ENCODE data around the gene OR10D3. TPM values are rescaled to one million over a fixed set of nuclear protein-coding genes. Genes with fewer than 3 reads are reported as not detected.

Gene OR10D3
- total RNA-seq, 1 experiment from 2014 or later, result 0.15 TPM

DNA sequence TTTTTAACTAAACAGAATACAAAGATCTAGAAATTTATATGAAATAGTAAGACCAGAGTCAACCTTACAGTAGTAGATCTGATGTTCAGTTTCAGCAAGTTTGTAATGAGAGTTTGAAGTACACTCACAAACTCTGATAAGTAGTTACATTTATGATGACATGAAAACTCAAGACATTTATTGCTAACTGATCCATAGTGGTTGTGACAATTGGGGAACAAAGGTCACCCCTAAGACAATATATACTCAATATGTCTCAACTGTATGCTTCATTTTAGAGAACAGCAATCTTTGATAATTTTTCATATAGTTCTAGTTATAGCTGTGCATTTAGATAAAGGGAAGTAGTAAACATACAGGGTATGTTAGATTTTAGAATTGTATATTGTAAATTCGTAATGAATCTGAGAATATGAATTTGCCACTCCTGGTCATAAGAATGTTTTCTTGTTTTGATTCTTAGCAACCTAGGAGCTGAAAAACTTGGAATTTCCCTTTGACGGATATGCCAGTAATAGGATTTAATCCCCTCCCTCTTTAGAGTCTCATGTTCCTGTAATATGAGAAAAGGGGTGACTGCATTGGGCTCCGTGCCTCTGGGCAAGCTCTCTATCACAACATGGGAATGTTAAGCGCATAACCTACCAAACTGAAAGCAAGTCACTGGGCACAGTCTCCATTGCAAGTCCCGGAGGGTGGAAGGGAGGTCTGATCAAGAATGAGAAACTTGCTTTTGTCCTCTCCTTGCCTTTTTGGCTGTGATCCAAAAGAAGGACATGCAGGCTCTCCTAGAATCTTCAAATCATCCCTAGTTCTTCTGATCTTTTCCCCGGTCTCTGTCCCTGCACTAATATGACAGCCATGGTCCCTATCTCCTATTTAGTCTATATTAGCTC lies 11.4 kb downstream of the OR10D3 start:
- H3F3A ChIP-seq (ENCODE audit: low read length, unreplicated experiment), result no peaks in the 10 kb centered on the region
- H3K9me3 ChIP-seq (ENCODE audit: low read length), result no peaks in the 10 kb centered on the region
- peaks cover under 1% of the 10 kb centered on the region for H3K27me3 ChIP-seq (ENCODE audit: low read length)
- no TSS peak for BruUV-seq (replicated peaks)
- no peaks in the 10 kb centered on the region for H3K9me2 ChIP-seq (replicated peaks; ENCODE audit: low read length)
- H3K79me2 ChIP-seq (ENCODE audit: low read length), result no peaks in the 10 kb centered on the region
- peak; percentile 37 for ATAC-seq
- no peak overlapping the region for H2AFZ ChIP-seq (ENCODE audit: low read length)
- H3K36me3 ChIP-seq (ENCODE audit: low read depth, low read length), result no peaks in the 10 kb centered on the region
- H3K9ac ChIP-seq (ENCODE audit: low read length), result no peak overlapping the region
- no peak overlapping the region for H3K4me2 ChIP-seq (ENCODE audit: low read length)
- no peak overlapping the region for H3K4me3 ChIP-seq (ENCODE audit: low read length)
- intact Hi-C loops (cut with micrococcal nuclease), result loop anchor here (1.0 to 2.0 kb wide), 2 partner anchors 86 to 123 kb away; no protein-coding TSS in a partner anchor
- H4K20me1 ChIP-seq (ENCODE audit: low read length), result no peaks in the 10 kb centered on the region
- POLR2A ChIA-PET (ENCODE audit: unreplicated experiment), result interaction anchor here (0.6 kb wide), 1 partner anchor 43 kb away, joined by 4 read pairs; no protein-coding TSS in a partner anchor
- H3K27ac ChIP-seq (ENCODE audit: low read length), result no peak overlapping the region
- TF ChIP-seq, protein P1, sequence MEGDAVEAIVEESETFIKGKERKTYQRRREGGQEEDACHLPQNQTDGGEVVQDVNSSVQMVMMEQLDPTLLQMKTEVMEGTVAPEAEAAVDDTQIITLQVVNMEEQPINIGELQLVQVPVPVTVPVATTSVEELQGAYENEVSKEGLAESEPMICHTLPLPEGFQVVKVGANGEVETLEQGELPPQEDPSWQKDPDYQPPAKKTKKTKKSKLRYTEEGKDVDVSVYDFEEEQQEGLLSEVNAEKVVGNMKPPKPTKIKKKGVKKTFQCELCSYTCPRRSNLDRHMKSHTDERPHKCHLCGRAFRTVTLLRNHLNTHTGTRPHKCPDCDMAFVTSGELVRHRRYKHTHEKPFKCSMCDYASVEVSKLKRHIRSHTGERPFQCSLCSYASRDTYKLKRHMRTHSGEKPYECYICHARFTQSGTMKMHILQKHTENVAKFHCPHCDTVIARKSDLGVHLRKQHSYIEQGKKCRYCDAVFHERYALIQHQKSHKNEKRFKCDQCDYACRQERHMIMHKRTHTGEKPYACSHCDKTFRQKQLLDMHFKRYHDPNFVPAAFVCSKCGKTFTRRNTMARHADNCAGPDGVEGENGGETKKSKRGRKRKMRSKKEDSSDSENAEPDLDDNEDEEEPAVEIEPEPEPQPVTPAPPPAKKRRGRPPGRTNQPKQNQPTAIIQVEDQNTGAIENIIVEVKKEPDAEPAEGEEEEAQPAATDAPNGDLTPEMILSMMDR (conservative IDR thresholded peaks at IDR 0.05; ENCODE audit: low read depth, low read length), result no peak
- no peak for TF ChIP-seq EZH2phosphoT487 (IDR thresholded peaks at IDR 0.05; ENCODE audit: borderline replicate concordance, low read length)
- TF ChIP-seq EZH2 (IDR thresholded peaks at IDR 0.05; ENCODE audit: low read length, unreplicated experiment), result no peak
- DNase-seq, result no peak
- CTCF ChIA-PET, result interaction anchor here (0.6 to 1.6 kb wide), 3 partner anchors 21 to 123 kb away, joined by 3 to 8 read pairs (median 3); partner anchors contain the start of gene VWA5A
- no peaks in the 10 kb centered on the region for H3K4me1 ChIP-seq (ENCODE audit: insufficient read depth, low read length)

DNA sequence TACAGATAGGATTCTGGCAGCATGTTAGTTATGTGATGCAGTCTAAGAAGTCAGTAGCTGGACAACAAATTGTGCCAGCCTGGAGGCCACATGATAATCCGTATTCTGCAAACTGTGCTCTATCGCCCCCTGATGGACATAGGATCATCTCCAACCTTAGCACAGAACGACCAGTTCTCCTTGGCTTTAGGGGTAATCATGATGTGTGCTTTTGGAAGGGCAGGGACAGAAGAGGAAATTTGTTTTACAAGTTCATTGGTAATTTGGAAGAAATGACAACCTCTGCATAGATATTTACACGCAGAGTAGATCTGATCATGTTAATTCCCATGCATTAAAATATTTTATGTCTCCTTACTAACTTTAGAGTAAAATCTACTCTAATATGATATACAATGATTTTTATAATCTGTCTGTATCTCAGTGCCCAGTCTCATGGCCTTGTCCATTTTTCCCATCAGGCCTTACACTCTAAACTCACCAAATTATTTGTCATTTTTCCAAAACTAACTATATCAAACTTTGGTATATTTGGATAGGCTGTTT lies 12.1 kb downstream of the OR10D3 start:
- H2AFZ ChIP-seq (ENCODE audit: low read length), result no peak overlapping the region
- H3K4me2 ChIP-seq (ENCODE audit: low read length), result no peak overlapping the region
- POLR2A ChIA-PET (ENCODE audit: unreplicated experiment), result no interaction called here
- H3K27me3 ChIP-seq (ENCODE audit: low read length), result peaks cover 2% of the 10 kb centered on the region; the same call in 1 of the 2 replicates
- H3K4me1 ChIP-seq (ENCODE audit: insufficient read depth, low read length), result no peaks in the 10 kb centered on the region
- BruUV-seq (replicated peaks), result no TSS peak
- no peak for TF ChIP-seq EZH2 (IDR thresholded peaks at IDR 0.05; ENCODE audit: low read length, unreplicated experiment)
- TF ChIP-seq, protein P1 (conservative IDR thresholded peaks at IDR 0.05; ENCODE audit: low read depth, low read length), result peak; percentile 95
- TF ChIP-seq EZH2phosphoT487 (IDR thresholded peaks at IDR 0.05; ENCODE audit: borderline replicate concordance, low read length), result no peak
- CTCF ChIA-PET, result interaction anchor here (0.9 to 1.6 kb wide), 2 partner anchors 21 to 124 kb away, joined by 3 to 8 read pairs; no protein-coding TSS in a partner anchor
- H3K36me3 ChIP-seq (ENCODE audit: low read depth, low read length), result no peaks in the 10 kb centered on the region
- no peaks in the 10 kb centered on the region for H3K9me2 ChIP-seq (replicated peaks; ENCODE audit: low read length)
- H3K4me3 ChIP-seq (ENCODE audit: low read length), result no peak overlapping the region
- H3K79me2 ChIP-seq (ENCODE audit: low read length), result no peaks in the 10 kb centered on the region
- H3K27ac ChIP-seq (ENCODE audit: low read length), result no peak overlapping the region
- no peaks in the 10 kb centered on the region for H3F3A ChIP-seq (ENCODE audit: low read length, unreplicated experiment)
- DNase-seq, result peak; percentile 79
- no peaks in the 10 kb centered on the region for H3K9me3 ChIP-seq (ENCODE audit: low read length)
- H4K20me1 ChIP-seq (ENCODE audit: low read length), result no peaks in the 10 kb centered on the region
- intact Hi-C loops (cut with micrococcal nuclease), result loop anchor here (1.0 to 2.0 kb wide), 2 partner anchors 86 to 124 kb away; no protein-coding TSS in a partner anchor
- H3K9ac ChIP-seq (ENCODE audit: low read length), result no peak overlapping the region
- ATAC-seq, result peak; percentile 95
